CD8-positive, alpha-beta memory T cell (primary cell): ENCODE data around the gene KLF2. TPM values are rescaled to one million over a fixed set of nuclear protein-coding genes. Genes with fewer than 3 reads are reported as not detected.

Source experiments
- CTCF ChIA-PET: fragments of 350-600 bp; sonication (Branson Sonifier 250); formaldehyde crosslinking; loops from one replicate; lab custom pipeline; 2021; ENCODE audit warnings: antibody characterized with exemption; lab: Charles Lee
- POLR2A ChIA-PET: fragments of 350-600 bp; sonication (Branson Sonifier 250); formaldehyde crosslinking; loops from one replicate; lab custom pipeline; 2021; ENCODE audit warnings: antibody characterized with exemption; lab: Charles Lee
- DNase-seq, 5 donors: peaks; one replicate each; pipeline versions ENCODE4 v3.0.0 to v3.0.0-alpha.2; 2020 to 2022; ENCODE audit warnings: mixed read lengths in 1 of 5
- H3K27ac ChIP-seq: one replicate; pipeline ENCODE4 v1.7.0; 2013; ENCODE audit warnings: low read depth, mild to moderate bottlenecking, low read length, moderate library complexity
- H3K27me3 ChIP-seq: 2 replicates; pipeline ENCODE4 v1.7.0; 2013; ENCODE audit warnings: low read length, mild to moderate bottlenecking; ENCODE audit not compliant: insufficient read depth, poor library complexity, severe bottlenecking
- H3K36me3 ChIP-seq: 2 replicates; pipeline ENCODE4 v1.7.0; 2013; ENCODE audit warnings: mild to moderate bottlenecking, low read length, moderate library complexity; ENCODE audit not compliant: insufficient read depth
- H3K4me1 ChIP-seq: 2 replicates; pipeline ENCODE4 v1.7.0; 2013; ENCODE audit warnings: mild to moderate bottlenecking, low read length, moderate library complexity; ENCODE audit not compliant: insufficient read depth
- H3K4me3 ChIP-seq: 2 replicates; pipeline ENCODE4 v1.7.0; 2013; ENCODE audit warnings: mild to moderate bottlenecking, low read length
- H3K9me3 ChIP-seq: 2 replicates; pipeline ENCODE4 v1.7.0; 2013; ENCODE audit warnings: mild to moderate bottlenecking, low read length
- H3K27ac Mint-ChIP-seq, 8 donors: one replicate each; pipeline ENCODE4 v1.8.0; 2020 to 2021; ENCODE audit warnings: mixed read lengths in 8 of 8, mild to moderate bottlenecking in 6 of 8, inconsistent platforms in 3 of 8, moderate library complexity in 3 of 8
- H3K27me3 Mint-ChIP-seq, 2 donors: one replicate each; pipeline ENCODE4 v1.8.0; 2020 to 2021; ENCODE audit warnings: mixed read lengths in 2 of 2, mild to moderate bottlenecking in 1 of 2, moderate library complexity in 1 of 2
- H3K36me3 Mint-ChIP-seq, 3 donors: one replicate each; pipeline ENCODE4 v1.8.0; 2020 to 2021; ENCODE audit warnings: mixed read lengths in 3 of 3, inconsistent platforms in 1 of 3, mild to moderate bottlenecking in 1 of 3
- H3K4me1 Mint-ChIP-seq, 3 donors: one replicate each; pipeline ENCODE4 v1.8.0; 2020 to 2021; ENCODE audit warnings: mixed read lengths in 3 of 3, inconsistent platforms in 1 of 3, mild to moderate bottlenecking in 1 of 3
- H3K4me3 Mint-ChIP-seq, 7 donors: one replicate each; pipeline ENCODE4 v1.8.0; 2020 to 2021; ENCODE audit warnings: mixed read lengths in 7 of 7, mild to moderate bottlenecking in 6 of 7, moderate library complexity in 4 of 7, inconsistent platforms in 2 of 7
- H3K9me3 Mint-ChIP-seq, 5 donors: one replicate each; pipeline ENCODE4 v1.8.0; 2020 to 2022; ENCODE audit warnings: mixed read lengths in 5 of 5, mild to moderate bottlenecking in 3 of 5, moderate library complexity in 2 of 5, inconsistent platforms in 1 of 5
- polyA plus RNA-seq: library from polyadenylated mRNA; unstranded; fragments of 300-500 nt; fragmentation: Illumina TruSeq; gene quantifications from one replicate; pipeline ENCODE4 v1.2.3, GENCODE V29; 2021
- total RNA-seq, 2 experiments: library from RNA; stranded (reverse); gene quantifications; one replicate each; pipeline ENCODE4 v1.2.3, GENCODE V29; 2021

The KLF2 gene
- total and polyA plus RNA-seq, 3 experiments from 2014 or later = 33.7 to 219 (median 37.5) TPM

- H3K36me3 Mint-ChIP-seq = peaks cover 0 to 12% (median 7%) of the 10 kb centered on the region in 3 donors
- POLR2A ChIA-PET = interaction anchor here (0.6 to 20.9 kb wide), 2 partner anchors 11 to 32 kb away, joined by 4 to 1176 read pairs; partner anchors contain the start of gene KLF2
- Histone ChIP-seq H3K4me1 (peaks cover 98% of the 10 kb centered on the region), H3K27me3 (no peaks in the 10 kb centered on the region), H3K27ac (no peak overlapping the region), H3K4me3 (peak overlapping the region; percentile 38), H3K36me3 (no peaks in the 10 kb centered on the region), H3K9me3 (no peaks in the 10 kb centered on the region)
- H3K4me1 Mint-ChIP-seq = peaks cover 66 to 85% (median 71%) of the 10 kb centered on the region in 3 donors
- H3K27ac Mint-ChIP-seq = peak overlapping the region; percentile 27 to 87 (median 58)
- DNase-seq = no peak
- H3K27me3 Mint-ChIP-seq = no peaks in the 10 kb centered on the region
- CTCF ChIA-PET = interaction anchor here (3.3 to 15.2 kb wide), 3 partner anchors 21 to 25 kb away, joined by 11 to 403 read pairs (median 13); partner anchors contain the start of gene KLF2
- H3K9me3 Mint-ChIP-seq = no peaks in the 10 kb centered on the region
- H3K4me3 Mint-ChIP-seq = no peak overlapping the region
Observed at GRCh38 chr19:16359964-16360363, 35.3 kb downstream of the KLF2 start.

GRCh38 chr19:16360738-16361137 is 36.1 kb downstream of the KLF2 start:
- H3K9me3 ChIP-seq = no peaks in the 10 kb centered on the region
- peak overlapping the region in 7 of 8 donors; percentile 64 to 87 (median 79) for H3K27ac Mint-ChIP-seq
- no peaks in the 10 kb centered on the region for H3K9me3 Mint-ChIP-seq
- H3K36me3 Mint-ChIP-seq = peaks cover 0 to 10% (median 7%) of the 10 kb centered on the region in 3 donors
- H3K27me3 Mint-ChIP-seq = no peaks in the 10 kb centered on the region
- H3K4me3 Mint-ChIP-seq = peak overlapping the region in 2 of 7 donors; percentile 40 to 50
- H3K27me3 ChIP-seq = no peaks in the 10 kb centered on the region
- POLR2A ChIA-PET = interaction anchor here (1.3 to 20.9 kb wide), 3 partner anchors 11 to 33 kb away, joined by 3 to 1176 read pairs (median 5); partner anchors contain the start of gene KLF2
- peaks cover 59 to 78% (median 71%) of the 10 kb centered on the region in 3 donors for H3K4me1 Mint-ChIP-seq
- DNase-seq = no peak
- CTCF ChIA-PET = interaction anchor here (3.3 to 15.2 kb wide), 2 partner anchors 22 to 26 kb away, joined by 11 to 403 read pairs; partner anchors contain the start of gene KLF2
- no peak overlapping the region for H3K27ac ChIP-seq
- H3K4me1 ChIP-seq = peaks cover 100% of the 10 kb centered on the region
- peak overlapping the region; percentile 38 for H3K4me3 ChIP-seq
- H3K36me3 ChIP-seq = no peaks in the 10 kb centered on the region

- H3K4me3 ChIP-seq = no peak overlapping the region
- CTCF ChIA-PET = interaction anchor here (1.1 to 15.2 kb wide), 3 partner anchors 10 to 26 kb away, joined by 6 to 403 read pairs (median 11); partner anchors contain the start of gene KLF2
- H3K27ac ChIP-seq = no peak overlapping the region
- Mint-ChIP-seq H3K27ac (peak overlapping the region in 7 of 8 donors; percentile 42 to 94 (median 72)), H3K36me3 (peaks cover 0 to 10% (median 7%) of the 10 kb centered on the region in 3 donors), H3K4me1 (peaks cover 56 to 75% (median 72%) of the 10 kb centered on the region in 3 donors), H3K4me3 (peak overlapping the region in 1 of 7 donors; percentile 32), H3K27me3 (no peaks in the 10 kb centered on the region), H3K9me3 (no peaks in the 10 kb centered on the region)
- H3K36me3 ChIP-seq = no peaks in the 10 kb centered on the region
- POLR2A ChIA-PET = interaction anchor here (1.3 to 20.9 kb wide), 3 partner anchors 10 to 34 kb away, joined by 3 to 1176 read pairs (median 5); partner anchors contain the start of gene KLF2
- no peaks in the 10 kb centered on the region for H3K9me3 ChIP-seq
- no peaks in the 10 kb centered on the region for H3K27me3 ChIP-seq
- H3K4me1 ChIP-seq = peaks cover 100% of the 10 kb centered on the region
- DNase-seq = no peak
Observed at GRCh38 chr19:16361254-16361653, 36.6 kb downstream of the KLF2 start.

GRCh38 chr19:16361926-16362325 is 37.3 kb downstream of the KLF2 start:
- Mint-ChIP-seq H3K4me3 (peak overlapping the region in 2 of 7 donors; percentile 19 to 46), H3K9me3 (no peaks in the 10 kb centered on the region), H3K36me3 (peaks cover 0 to 10% (median 4%) of the 10 kb centered on the region in 3 donors), H3K27me3 (no peaks in the 10 kb centered on the region), H3K27ac (peak overlapping the region in 7 of 8 donors; percentile 26 to 94 (median 80)), H3K4me1 (peaks cover 50 to 74% (median 68%) of the 10 kb centered on the region in 3 donors)
- no peaks in the 10 kb centered on the region for H3K27me3 ChIP-seq
- no peak for DNase-seq
- no peak overlapping the region for H3K27ac ChIP-seq
- H3K9me3 ChIP-seq = no peaks in the 10 kb centered on the region
- H3K4me3 ChIP-seq = no peak overlapping the region
- POLR2A ChIA-PET = interaction anchor here (0.6 to 20.9 kb wide), 7 partner anchors 10 to 191 kb away, joined by 3 to 1176 read pairs (median 4); partner anchors contain the start of gene KLF2
- H3K4me1 ChIP-seq = peaks cover 100% of the 10 kb centered on the region
- no peaks in the 10 kb centered on the region for H3K36me3 ChIP-seq
- CTCF ChIA-PET = interaction anchor here (1.1 to 15.2 kb wide), 3 partner anchors 10 to 27 kb away, joined by 6 to 403 read pairs (median 11); partner anchors contain the start of gene KLF2

- DNase-seq = no peak
- H3K36me3 ChIP-seq = no peaks in the 10 kb centered on the region
- ChIA-PET CTCF (interaction anchor here (1.3 to 15.2 kb wide), 3 partner anchors 12 to 116 kb away, joined by 3 to 403 read pairs (median 3); partner anchors contain the start of gene KLF2), POLR2A (interaction anchor here (0.5 to 20.9 kb wide), 4 partner anchors 8 to 36 kb away, joined by 3 to 1176 read pairs (median 5); partner anchors contain the start of gene KLF2)
- H3K9me3 ChIP-seq = no peaks in the 10 kb centered on the region
- Mint-ChIP-seq H3K27ac (peak overlapping the region in 7 of 8 donors; percentile 79 to 97 (median 85)), H3K4me3 (peak overlapping the region in 4 of 7 donors; percentile 31 to 73 (median 54)), H3K9me3 (no peaks in the 10 kb centered on the region), H3K36me3 (peaks cover 0 to 8% (median 4%) of the 10 kb centered on the region in 3 donors), H3K4me1 (peaks cover 40 to 69% (median 58%) of the 10 kb centered on the region in 3 donors), H3K27me3 (peaks cover 0 to 6% of the 10 kb centered on the region in 2 donors)
- H3K27me3 ChIP-seq = no peaks in the 10 kb centered on the region
- peaks cover 99% of the 10 kb centered on the region for H3K4me1 ChIP-seq
- peak overlapping the region; percentile 22 for H3K27ac ChIP-seq
- no peak overlapping the region for H3K4me3 ChIP-seq
Observed at GRCh38 chr19:16363133-16363851, 38.7 kb downstream of the KLF2 start.

- Histone ChIP-seq H3K27me3 (no peaks in the 10 kb centered on the region), H3K4me1 (peaks cover 99% of the 10 kb centered on the region), H3K4me3 (no peak overlapping the region), H3K27ac (no peak overlapping the region), H3K9me3 (no peaks in the 10 kb centered on the region), H3K36me3 (no peaks in the 10 kb centered on the region)
- DNase-seq = no peak
- Mint-ChIP-seq H3K27ac (peak overlapping the region in 6 of 8 donors; percentile 82 to 97 (median 88)), H3K27me3 (peaks cover 0 to 6% of the 10 kb centered on the region in 2 donors), H3K36me3 (peaks cover 0 to 8% (median 4%) of the 10 kb centered on the region in 3 donors), H3K9me3 (no peaks in the 10 kb centered on the region), H3K4me3 (peak overlapping the region in 2 of 7 donors; percentile 31 to 73), H3K4me1 (peaks cover 34 to 67% (median 55%) of the 10 kb centered on the region in 3 donors)
- POLR2A ChIA-PET = interaction anchor here (0.5 to 20.9 kb wide), 4 partner anchors 8 to 36 kb away, joined by 5 to 1176 read pairs (median 6); partner anchors contain the start of gene KLF2
- CTCF ChIA-PET = interaction anchor here (1.4 to 15.2 kb wide), 2 partner anchors 29 to 117 kb away, joined by 3 to 403 read pairs; partner anchors contain the start of gene KLF2
Observed at GRCh38 chr19:16363852-16364230, 39.2 kb downstream of the KLF2 start.

GRCh38 chr19:16364231-16364865 is 39.7 kb downstream of the KLF2 start:
- DNase-seq = no peak
- no peaks in the 10 kb centered on the region for H3K27me3 ChIP-seq
- Mint-ChIP-seq H3K27me3 (peaks cover 0 to 6% of the 10 kb centered on the region in 2 donors), H3K4me1 (peaks cover 29 to 62% (median 49%) of the 10 kb centered on the region in 3 donors), H3K27ac (peak overlapping the region in 7 of 8 donors; percentile 66 to 97 (median 87)), H3K9me3 (no peaks in the 10 kb centered on the region), H3K36me3 (peaks cover 0 to 5% (median 4%) of the 10 kb centered on the region in 3 donors), H3K4me3 (peak overlapping the region in 2 of 7 donors; percentile 38 to 57)
- ChIA-PET CTCF (interaction anchor here (15.2 kb wide), 1 partner anchor 29 kb away, joined by 403 read pairs; the partner anchor contains the start of gene KLF2), POLR2A (interaction anchor here (0.6 to 20.9 kb wide), 3 partner anchors 26 to 520 kb away, joined by 6 to 1176 read pairs (median 6); partner anchors contain the start of gene KLF2)
- peaks cover 99% of the 10 kb centered on the region for H3K4me1 ChIP-seq
- no peak overlapping the region for H3K4me3 ChIP-seq
- H3K27ac ChIP-seq = peak overlapping the region; percentile 7
- H3K36me3 ChIP-seq = no peaks in the 10 kb centered on the region
- no peaks in the 10 kb centered on the region for H3K9me3 ChIP-seq
